Mammary epithelial cell (primary cell): ENCODE results near the gene CHRNA1.

ENCODE experiments used
- EZH2 ChIP-seq: IDR thresholded peaks from 2 replicates; pipeline ENCODE4 v1.6.1; 2012; ENCODE audit warnings: low read length, inconsistent platforms, borderline replicate concordance
- TF ChIP-seq, protein P1 (sequence below), 2 donors: IDR thresholded peaks in 1 of 2; conservative IDR thresholded peaks in 1 of 2; 2 replicates each; pipeline ENCODE4 v1.5.1; 2011 to 2012; ENCODE audit warnings: inconsistent platforms in 2 of 2, low read length in 2 of 2, mild to moderate bottlenecking in 2 of 2, control low read depth in 1 of 2, low read depth in 1 of 2; ENCODE audit not compliant: insufficient read depth in 1 of 2; ENCODE audit errors: extremely low read depth in 1 of 2

DNA sequence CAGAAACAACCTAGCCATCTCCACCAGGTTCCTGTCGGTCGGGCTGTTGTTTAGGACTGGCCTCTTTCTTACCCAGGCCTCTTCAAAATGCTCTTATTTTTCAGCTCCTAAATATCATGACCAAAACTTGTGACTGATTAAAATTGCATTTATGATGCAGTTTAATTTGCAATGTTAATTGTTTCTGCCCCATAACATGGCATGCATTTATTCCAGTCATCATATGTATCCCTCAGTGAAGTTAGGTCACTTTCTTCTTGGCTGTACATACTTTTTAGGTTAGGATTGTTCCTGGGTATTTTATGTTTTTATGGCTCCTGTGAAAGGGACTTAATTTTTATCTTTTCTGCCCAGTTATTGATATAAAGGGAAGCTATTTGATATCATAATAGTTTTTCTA, 50.6 kb downstream of the CHRNA1 start:
- TF ChIP-seq, protein P1, sequence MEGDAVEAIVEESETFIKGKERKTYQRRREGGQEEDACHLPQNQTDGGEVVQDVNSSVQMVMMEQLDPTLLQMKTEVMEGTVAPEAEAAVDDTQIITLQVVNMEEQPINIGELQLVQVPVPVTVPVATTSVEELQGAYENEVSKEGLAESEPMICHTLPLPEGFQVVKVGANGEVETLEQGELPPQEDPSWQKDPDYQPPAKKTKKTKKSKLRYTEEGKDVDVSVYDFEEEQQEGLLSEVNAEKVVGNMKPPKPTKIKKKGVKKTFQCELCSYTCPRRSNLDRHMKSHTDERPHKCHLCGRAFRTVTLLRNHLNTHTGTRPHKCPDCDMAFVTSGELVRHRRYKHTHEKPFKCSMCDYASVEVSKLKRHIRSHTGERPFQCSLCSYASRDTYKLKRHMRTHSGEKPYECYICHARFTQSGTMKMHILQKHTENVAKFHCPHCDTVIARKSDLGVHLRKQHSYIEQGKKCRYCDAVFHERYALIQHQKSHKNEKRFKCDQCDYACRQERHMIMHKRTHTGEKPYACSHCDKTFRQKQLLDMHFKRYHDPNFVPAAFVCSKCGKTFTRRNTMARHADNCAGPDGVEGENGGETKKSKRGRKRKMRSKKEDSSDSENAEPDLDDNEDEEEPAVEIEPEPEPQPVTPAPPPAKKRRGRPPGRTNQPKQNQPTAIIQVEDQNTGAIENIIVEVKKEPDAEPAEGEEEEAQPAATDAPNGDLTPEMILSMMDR (conservative IDR thresholded peaks at IDR 0.05 in 1 of 2, IDR thresholded peaks at IDR 0.05 in 1 of 2; ENCODE audit: extremely low read depth in 1 of 2, insufficient read depth in 1 of 2, low read depth in 1 of 2, low read length in 2 of 2), result no peak
- no peak for TF ChIP-seq EZH2
